H9 (cell line): Measurements from ENCODE around the gene MAP3K7CL. TPM values are rescaled to one million over a fixed set of nuclear protein-coding genes. Genes with fewer than 3 reads are reported as not detected.

Experiments
- DNase-seq: peaks from one replicate; pipeline ENCODE4 v3.0.0-alpha.2; 2017
- H2AFZ ChIP-seq: one replicate; pipeline ENCODE4 v1.6.1; 2013; ENCODE audit warnings: mild to moderate bottlenecking, low read length, control low read depth, moderate library complexity
- H2AK5ac ChIP-seq: 2 replicates; pipeline ENCODE4 v1.6.1; 2013; ENCODE audit warnings: low read length, control low read depth, mixed read lengths; ENCODE audit not compliant: insufficient read length
- H2BK120ac ChIP-seq: one replicate; pipeline ENCODE4 v1.6.1; 2013; ENCODE audit warnings: low read depth, mild to moderate bottlenecking, low read length, control low read depth, inconsistent platforms; ENCODE audit not compliant: poor library complexity, severe bottlenecking
- H2BK12ac ChIP-seq: 2 replicates; pipeline ENCODE4 v1.6.1; 2013; ENCODE audit warnings: low read length, control low read depth, mixed read lengths, low read depth; ENCODE audit not compliant: insufficient read length
- H2BK15ac ChIP-seq: 2 replicates; pipeline ENCODE4 v1.6.1; 2013; ENCODE audit warnings: low read depth, low read length, control low read depth
- H2BK20ac ChIP-seq: one replicate; pipeline ENCODE4 v1.6.1; 2013; ENCODE audit warnings: low read depth, mild to moderate bottlenecking, low read length, control low read depth, inconsistent platforms; ENCODE audit not compliant: poor library complexity, severe bottlenecking
- H2BK5ac ChIP-seq: 2 replicates; pipeline ENCODE4 v1.6.1; 2013; ENCODE audit warnings: low read length, control low read depth, mixed read lengths; ENCODE audit not compliant: insufficient read length
- H3K14ac ChIP-seq: 2 replicates; pipeline ENCODE4 v1.6.1; 2013; ENCODE audit warnings: low read length, control low read depth; ENCODE audit not compliant: insufficient read depth
- H3K18ac ChIP-seq: 2 replicates; pipeline ENCODE4 v1.6.1; 2013; ENCODE audit warnings: low read depth, mild to moderate bottlenecking, mixed read lengths, low read length, control low read depth; ENCODE audit not compliant: insufficient read length
- H3K23ac ChIP-seq: 2 replicates; pipeline ENCODE4 v1.6.1; 2013; ENCODE audit warnings: low read length, control low read depth, mixed read lengths, low read depth; ENCODE audit not compliant: insufficient read length
- H3K23me2 ChIP-seq: 2 replicates; pipeline ENCODE4 v1.6.1; 2013; ENCODE audit warnings: low read depth, mild to moderate bottlenecking, mixed read lengths, low read length, control low read depth; ENCODE audit not compliant: insufficient read length, poor library complexity, severe bottlenecking
- H3K27ac ChIP-seq: 2 replicates; pipeline ENCODE4 v1.5.1; 2013; ENCODE audit warnings: low read length, control low read depth, mixed read lengths, low read depth; ENCODE audit not compliant: insufficient read length
- H3K27me3 ChIP-seq: 2 replicates; pipeline ENCODE4 v1.6.1; 2013; ENCODE audit warnings: low read length, control low read depth, inconsistent platforms; ENCODE audit not compliant: insufficient read depth
- H3K4ac ChIP-seq: 2 replicates; pipeline ENCODE4 v1.6.1; 2013; ENCODE audit warnings: low read depth, mild to moderate bottlenecking, control low read depth, inconsistent platforms, low read length, moderate library complexity
- H3K4me1 ChIP-seq: 2 replicates; pipeline ENCODE4 v1.6.1; 2013; ENCODE audit warnings: low read length, control low read depth, inconsistent platforms; ENCODE audit not compliant: insufficient read depth
- H3K4me2 ChIP-seq: 2 replicates; pipeline ENCODE4 v1.6.1; 2013; ENCODE audit warnings: low read length, control low read depth, mixed read lengths; ENCODE audit not compliant: insufficient read length, insufficient read depth
- H3K56ac ChIP-seq: 2 replicates; pipeline ENCODE4 v1.6.1; 2013; ENCODE audit warnings: low read depth, mild to moderate bottlenecking, mixed read lengths, low read length, control low read depth; ENCODE audit not compliant: insufficient read length
- H3K79me1 ChIP-seq: 2 replicates; pipeline ENCODE4 v1.6.1; 2013; ENCODE audit warnings: low read depth, mild to moderate bottlenecking, moderate library complexity, low read length, control low read depth, inconsistent platforms; ENCODE audit not compliant: insufficient read depth, poor library complexity, severe bottlenecking
- H3K79me2 ChIP-seq: 2 replicates; pipeline ENCODE4 v1.6.1; 2013; ENCODE audit warnings: low read length, control low read depth, inconsistent platforms; ENCODE audit not compliant: insufficient read depth
- H3K9ac ChIP-seq: 2 replicates; pipeline ENCODE4 v1.6.1; 2013; ENCODE audit warnings: low read length, control low read depth, mixed read lengths; ENCODE audit not compliant: insufficient read length; ENCODE audit errors: extremely low read depth
- H3K9me3 ChIP-seq: one replicate; pipeline ENCODE4 v1.6.1; 2013; ENCODE audit warnings: low read depth, low read length, inconsistent platforms; ENCODE audit not compliant: control insufficient read depth
- H3T11ph ChIP-seq: one replicate; pipeline ENCODE4 v1.6.1; 2013; ENCODE audit warnings: mild to moderate bottlenecking, low read length, control low read depth, inconsistent platforms
- H4K20me1 ChIP-seq: one replicate; pipeline ENCODE4 v1.6.1; 2013; ENCODE audit not compliant: control insufficient read depth, insufficient read length, insufficient read depth
- H4K5ac ChIP-seq: 2 replicates; pipeline ENCODE4 v1.6.1; 2013; ENCODE audit warnings: low read depth, mild to moderate bottlenecking, mixed read lengths, low read length, control low read depth; ENCODE audit not compliant: insufficient read length
- H4K8ac ChIP-seq: replicated peaks from 2 replicates; pipeline ENCODE4 v1.6.1; 2013; ENCODE audit warnings: low read length, control low read depth, mixed read lengths, low read depth; ENCODE audit not compliant: insufficient read length
- H4K91ac ChIP-seq: 2 replicates; pipeline ENCODE4 v1.6.1; 2013; ENCODE audit warnings: low read depth, mild to moderate bottlenecking, moderate library complexity, mixed read lengths, low read length, control low read depth; ENCODE audit not compliant: insufficient read length
- H3K27ac Mint-ChIP-seq, 3 experiments: 2 replicates in 2 of 3; 3 replicates in 1 of 3; pipeline ENCODE4 v1.8.0; 2020 to 2021; ENCODE audit warnings: mixed read lengths in 3 of 3, mild to moderate bottlenecking in 1 of 3, moderate library complexity in 1 of 3
- H3K27me3 Mint-ChIP-seq: 2 replicates; pipeline ENCODE4 v1.8.0; 2021; ENCODE audit warnings: low read depth, mild to moderate bottlenecking, moderate library complexity, mixed read lengths
- H3K36me3 Mint-ChIP-seq, 3 experiments: 2 replicates in 2 of 3; 3 replicates in 1 of 3; pipeline ENCODE4 v1.8.0; 2020 to 2021; ENCODE audit warnings: low read depth in 3 of 3, mixed read lengths in 3 of 3; ENCODE audit not compliant: insufficient read depth in 1 of 3
- H3K4me1 Mint-ChIP-seq, 2 experiments: 2 replicates each; pipeline ENCODE4 v1.8.0; 2020; ENCODE audit warnings: mixed read lengths in 2 of 2
- H3K4me3 Mint-ChIP-seq, 2 experiments: 2 replicates in 1 of 2; 3 replicates in 1 of 2; pipeline ENCODE4 v1.8.0; 2020 to 2021; ENCODE audit warnings: mild to moderate bottlenecking in 2 of 2, mixed read lengths in 2 of 2, moderate library complexity in 1 of 2
- H3K9me3 Mint-ChIP-seq, 2 experiments: 2 replicates in 1 of 2; 3 replicates in 1 of 2; pipeline ENCODE4 v1.8.0; 2020; ENCODE audit warnings: mild to moderate bottlenecking in 2 of 2, mixed read lengths in 2 of 2, moderate library complexity in 1 of 2
- WGBS: extraction: QIAGEN DNeasy Blood & Tissue Kit; methylation state at CpG from one replicate; pipeline ENCODE4 v1.1.7; 2013; ENCODE audit warnings: missing lambda C conversion rate, low lambda C conversion rate, mixed read lengths; ENCODE audit not compliant: insufficient read length; ENCODE audit errors: extremely low coverage; 5-methylcytosine and 5-hydroxymethylcytosine counted together
- total RNA-seq: library from RNA; stranded (reverse); gene quantifications from 2 replicates; pipeline ENCODE4 v1.2.1, GENCODE V29; 2021
- TF ChIP-seq, protein P1 (sequence below): fragments of 200-600 bp; sonication (generic); conservative IDR thresholded peaks from 3 replicates; pipeline ENCODE4 v1.8.0; 2021; ENCODE audit warnings: antibody characterized with exemption, mild to moderate bottlenecking

The MAP3K7CL gene
- total RNA-seq, 1 experiment from 2014 or later, result not detected

DNA sequence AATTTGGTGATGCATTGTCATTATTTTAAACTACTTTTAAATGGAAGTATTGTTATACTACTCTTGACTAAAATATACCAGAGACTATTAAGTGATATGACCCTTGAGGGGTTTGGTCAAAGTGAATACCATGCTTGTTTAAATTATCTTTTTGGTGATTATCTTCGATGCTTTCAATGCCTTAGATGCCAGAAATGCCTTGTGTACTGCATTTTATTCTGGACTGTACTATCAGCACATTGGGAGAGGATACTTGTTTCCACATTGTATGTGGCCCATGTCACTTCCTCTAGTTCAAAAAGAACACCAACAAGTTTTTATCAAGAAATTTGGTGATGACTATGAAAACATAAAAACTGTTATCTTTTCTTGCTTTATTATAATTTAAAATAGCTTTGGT is 16.3 kb downstream of the MAP3K7CL start:
- TF ChIP-seq, protein P1, sequence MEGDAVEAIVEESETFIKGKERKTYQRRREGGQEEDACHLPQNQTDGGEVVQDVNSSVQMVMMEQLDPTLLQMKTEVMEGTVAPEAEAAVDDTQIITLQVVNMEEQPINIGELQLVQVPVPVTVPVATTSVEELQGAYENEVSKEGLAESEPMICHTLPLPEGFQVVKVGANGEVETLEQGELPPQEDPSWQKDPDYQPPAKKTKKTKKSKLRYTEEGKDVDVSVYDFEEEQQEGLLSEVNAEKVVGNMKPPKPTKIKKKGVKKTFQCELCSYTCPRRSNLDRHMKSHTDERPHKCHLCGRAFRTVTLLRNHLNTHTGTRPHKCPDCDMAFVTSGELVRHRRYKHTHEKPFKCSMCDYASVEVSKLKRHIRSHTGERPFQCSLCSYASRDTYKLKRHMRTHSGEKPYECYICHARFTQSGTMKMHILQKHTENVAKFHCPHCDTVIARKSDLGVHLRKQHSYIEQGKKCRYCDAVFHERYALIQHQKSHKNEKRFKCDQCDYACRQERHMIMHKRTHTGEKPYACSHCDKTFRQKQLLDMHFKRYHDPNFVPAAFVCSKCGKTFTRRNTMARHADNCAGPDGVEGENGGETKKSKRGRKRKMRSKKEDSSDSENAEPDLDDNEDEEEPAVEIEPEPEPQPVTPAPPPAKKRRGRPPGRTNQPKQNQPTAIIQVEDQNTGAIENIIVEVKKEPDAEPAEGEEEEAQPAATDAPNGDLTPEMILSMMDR, result no peak
- H2BK20ac ChIP-seq, result no peak overlapping the region

More for the DNA sequence above, 16.3 kb downstream of the MAP3K7CL start:
- Histone ChIP-seq H4K5ac (no peak overlapping the region), H2AFZ (no peak overlapping the region), H2BK5ac (no peak overlapping the region), H3K23ac (no peak overlapping the region), H3K27ac (no peak overlapping the region), H3K4me1 (no peaks in the 10 kb centered on the region), H3K79me1 (no peaks in the 10 kb centered on the region), H3K23me2 (no peaks in the 10 kb centered on the region), H2BK12ac (no peak overlapping the region), H3K18ac (no peak overlapping the region), H4K20me1 (no peaks in the 10 kb centered on the region), H3T11ph (no peak overlapping the region), H2AK5ac (no peak overlapping the region), H4K91ac (no peak overlapping the region), H4K8ac (no peak overlapping the region), H2BK15ac (no peak overlapping the region), H3K9ac (no peak overlapping the region), H3K4ac (no peak overlapping the region), H3K9me3 (no peaks in the 10 kb centered on the region), H3K14ac (no peak overlapping the region), H3K4me2 (no peak overlapping the region), H3K27me3 (no peaks in the 10 kb centered on the region), H3K56ac (no peak overlapping the region), H3K79me2 (no peaks in the 10 kb centered on the region), H2BK120ac (no peak overlapping the region)
- no peak for DNase-seq
- no peak overlapping the region for H3K27ac Mint-ChIP-seq
- no peaks in the 10 kb centered on the region for H3K9me3 Mint-ChIP-seq
- no peaks in the 10 kb centered on the region for H3K4me1 Mint-ChIP-seq
- WGBS, result no CpG with 5 or more reads among the region's 1 CpG
- no peaks in the 10 kb centered on the region for H3K36me3 Mint-ChIP-seq
- no peak overlapping the region for H3K4me3 Mint-ChIP-seq
- peaks cover 15% of the 10 kb centered on the region for H3K27me3 Mint-ChIP-seq
